SK-N-MC (cell line): Measurements from ENCODE around the gene STRBP.

Experiments
- EZH2 ChIP-seq: fragments of 200-600 bp; sonication (generic); IDR thresholded peaks from one replicate; pipeline ENCODE4 v1.6.1; 2017; ENCODE audit warnings: antibody characterized with exemption
- FOXP2 ChIP-seq: optimal IDR thresholded peaks from 2 replicates; pipeline ENCODE3; 2011; ENCODE audit warnings: mild to moderate bottlenecking, moderate library complexity; ENCODE audit not compliant: insufficient read depth; ENCODE audit errors: extremely low read length, control extremely low read depth
- POLR2AphosphoS5 ChIP-seq: IDR thresholded peaks from 2 replicates; pipeline ENCODE4 v1.6.1; 2012; ENCODE audit warnings: mild to moderate bottlenecking, low read depth, low read length, borderline replicate concordance

DNA sequence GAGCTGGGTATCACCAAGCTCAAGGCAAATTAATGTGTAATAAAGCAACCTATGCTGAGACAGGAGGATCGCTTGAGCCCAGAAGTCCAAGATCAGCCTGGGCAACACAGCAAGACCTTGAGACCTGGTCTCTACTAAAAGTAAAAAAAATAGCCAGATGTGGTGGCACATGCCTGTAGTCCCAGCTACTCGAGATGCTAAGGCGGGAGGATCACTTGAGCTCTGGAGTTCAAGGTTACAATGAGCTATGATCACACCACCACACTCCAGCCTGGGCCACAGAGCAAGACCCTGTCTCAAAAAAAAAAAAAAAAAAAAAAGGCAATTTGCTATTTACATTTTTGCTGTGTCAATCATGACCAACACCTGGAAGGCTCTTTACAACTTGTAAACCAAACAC lies 5.2 kb downstream of the STRBP start:
- TF ChIP-seq EZH2 (no peak), FOXP2 (no peak), POLR2AphosphoS5 (no peak)
